ENCODE results near the gene RFX5.

Gene RFX5

DNA sequence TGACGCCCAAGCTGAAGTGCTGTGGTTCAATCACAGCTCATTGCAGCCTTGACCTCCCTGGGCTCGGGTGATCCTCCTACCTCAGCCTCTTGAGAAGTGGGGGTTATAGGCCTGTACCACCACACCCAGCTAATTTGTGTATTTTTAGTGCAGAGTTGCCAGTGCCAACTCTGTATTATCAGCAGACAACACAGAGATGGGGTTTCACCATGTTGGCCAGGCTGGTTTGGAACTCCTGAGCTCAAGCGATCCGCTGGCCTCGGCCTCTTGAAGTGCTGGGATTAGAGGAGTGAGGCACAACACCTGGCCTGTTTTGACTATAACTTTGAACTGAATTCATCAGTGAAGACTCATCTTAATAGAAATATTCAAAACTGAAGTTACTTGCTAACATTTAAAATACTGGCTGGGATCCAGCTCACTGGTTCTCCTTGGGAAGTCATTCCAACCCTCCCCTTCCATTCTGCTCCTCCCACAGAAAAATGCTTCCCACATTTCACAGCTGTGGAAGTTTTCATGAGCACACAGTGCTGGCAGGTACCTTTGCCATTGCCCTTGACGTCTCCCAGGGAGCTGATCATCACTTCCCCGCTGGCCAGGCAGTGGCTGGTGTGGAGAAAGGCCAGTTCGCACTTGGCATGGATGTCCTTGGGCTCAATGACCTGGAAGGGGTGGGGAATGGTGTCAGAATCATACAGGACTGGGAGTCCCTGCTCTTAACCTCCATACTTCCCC, 20.8 kb upstream of the RFX5 start:
- Histone ChIP-seq H3K27ac (replicated peaks; ENCODE audit: low read length) (no peak overlapping the region), H4K8ac (ENCODE audit: low read depth, low read length) (no peak overlapping the region), H3K36me3 (replicated peaks in 1 of 2; ENCODE audit: control insufficient read depth in 2 of 2, insufficient read depth in 2 of 2, low read length in 2 of 2) (peaks cover 34 to 59% of the 10 kb centered on the region in 2 donors), H3K4me3 (ENCODE audit: low read length in 2 of 2) (no peak overlapping the region), H3K79me1 (ENCODE audit: low read depth, low read length) (no peaks in the 10 kb centered on the region), H3K9ac (ENCODE audit: low read depth, low read length, poor library complexity) (no peak overlapping the region), H3K4me2 (ENCODE audit: insufficient read depth, low read length, poor library complexity, severe bottlenecking) (no peak overlapping the region), H2AK5ac (ENCODE audit: low read depth, low read length) (no peak overlapping the region), H2AFZ (ENCODE audit: low read length) (no peak overlapping the region), H3K18ac (ENCODE audit: low read length) (no peak overlapping the region), H2BK120ac (ENCODE audit: low read depth, low read length) (no peak overlapping the region), H3K14ac (ENCODE audit: low read length) (no peak overlapping the region), H2BK12ac (ENCODE audit: low read length) (no peak overlapping the region), H3K9me3 (replicated peaks in 1 of 2; ENCODE audit: control insufficient read depth in 2 of 2, insufficient read depth in 1 of 2, low read depth in 1 of 2, low read length in 2 of 2) (peaks cover 5 to 16% of the 10 kb centered on the region in 2 donors), H2BK15ac (ENCODE audit: low read length) (no peak overlapping the region), H3K27me3 (ENCODE audit: control insufficient read depth in 3 of 3, insufficient read depth in 3 of 3, low read depth in 1 of 3, low read length in 3 of 3) (no peaks in the 10 kb centered on the region), H4K91ac (ENCODE audit: low read depth, low read length, poor library complexity) (no peak overlapping the region), H3K23ac (ENCODE audit: low read depth, low read length, poor library complexity) (no peak overlapping the region), H3K4me1 (ENCODE audit: control insufficient read depth in 2 of 2, insufficient read depth in 1 of 2, low read depth in 1 of 2, low read length in 2 of 2) (peaks cover 4 to 10% of the 10 kb centered on the region in 2 donors), H2BK5ac (ENCODE audit: low read length) (no peak overlapping the region), H3K4ac (ENCODE audit: low read length) (no peak overlapping the region)
- no peak for DNase-seq (ENCODE audit: low spot score)
- WGBS, 2 donors (ENCODE audit: extremely low coverage in 2 of 2, insufficient read length in 2 of 2, insufficient replicate concordance in 1 of 2): no CpG with 5 or more reads among the region's 8 CpGs

DNA sequence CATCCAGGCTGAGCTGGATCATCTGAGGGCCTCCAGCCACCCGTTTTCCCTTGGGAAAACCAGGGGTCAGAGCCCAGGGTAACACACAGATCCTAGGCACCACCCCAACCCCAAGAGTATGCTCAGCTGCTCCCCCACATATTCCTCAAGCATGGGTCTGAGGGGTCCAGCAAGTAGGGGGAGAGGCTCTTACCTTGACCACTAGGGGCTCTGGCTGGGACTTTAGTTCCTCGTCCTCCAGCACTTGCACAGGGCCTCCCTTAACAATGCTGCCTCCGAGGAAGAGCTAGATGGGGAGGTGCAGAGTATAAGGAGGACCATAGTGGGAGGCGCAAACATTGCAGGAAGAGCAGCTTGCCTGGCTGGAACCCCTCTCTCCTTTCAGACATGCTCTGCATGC, 17.9 kb upstream of the RFX5 start:
- H4K91ac ChIP-seq (ENCODE audit: low read depth, low read length, poor library complexity): no peak overlapping the region
- no peak overlapping the region for H4K8ac ChIP-seq (ENCODE audit: low read depth, low read length)
- no peak overlapping the region for H3K9ac ChIP-seq (ENCODE audit: low read depth, low read length, poor library complexity)
- no peak overlapping the region for H2BK12ac ChIP-seq (ENCODE audit: low read length)
- no peak overlapping the region for H3K4ac ChIP-seq (ENCODE audit: low read length)
- peak overlapping the region in 1 of 2 donors; percentile 58 for H3K4me3 ChIP-seq (ENCODE audit: low read length in 2 of 2)
- WGBS, 2 donors (ENCODE audit: extremely low coverage in 2 of 2, insufficient read length in 2 of 2, insufficient replicate concordance in 1 of 2): no CpG with 5 or more reads among the region's 4 CpGs
- no peak overlapping the region for H3K23ac ChIP-seq (ENCODE audit: low read depth, low read length, poor library complexity)
- no peak overlapping the region for H3K14ac ChIP-seq (ENCODE audit: low read length)
- H3K79me1 ChIP-seq (ENCODE audit: low read depth, low read length): no peaks in the 10 kb centered on the region
- no peak overlapping the region for H2BK120ac ChIP-seq (ENCODE audit: low read depth, low read length)
- H2BK5ac ChIP-seq (ENCODE audit: low read length): no peak overlapping the region
- DNase-seq (ENCODE audit: low spot score): no peak
- H2AFZ ChIP-seq (ENCODE audit: low read length): no peak overlapping the region
- no peak overlapping the region for H2AK5ac ChIP-seq (ENCODE audit: low read depth, low read length)
- H3K18ac ChIP-seq (ENCODE audit: low read length): no peak overlapping the region
- peaks cover 37 to 59% of the 10 kb centered on the region in 2 donors for H3K36me3 ChIP-seq (replicated peaks in 1 of 2; ENCODE audit: control insufficient read depth in 2 of 2, insufficient read depth in 2 of 2, low read length in 2 of 2)
- no peak overlapping the region for H3K4me2 ChIP-seq (ENCODE audit: insufficient read depth, low read length, poor library complexity, severe bottlenecking)
- no peaks in the 10 kb centered on the region for H3K27me3 ChIP-seq (ENCODE audit: control insufficient read depth in 3 of 3, insufficient read depth in 3 of 3, low read depth in 1 of 3, low read length in 3 of 3)
- H3K4me1 ChIP-seq (ENCODE audit: control insufficient read depth in 2 of 2, insufficient read depth in 1 of 2, low read depth in 1 of 2, low read length in 2 of 2): peaks cover 0 to under 1% of the 10 kb centered on the region in 2 donors
- H2BK15ac ChIP-seq (ENCODE audit: low read length): no peak overlapping the region
- H3K9me3 ChIP-seq (replicated peaks in 1 of 2; ENCODE audit: control insufficient read depth in 2 of 2, insufficient read depth in 1 of 2, low read depth in 1 of 2, low read length in 2 of 2): peaks cover 11 to 28% of the 10 kb centered on the region in 2 donors
- H3K27ac ChIP-seq (replicated peaks; ENCODE audit: low read length): no peak overlapping the region

DNA sequence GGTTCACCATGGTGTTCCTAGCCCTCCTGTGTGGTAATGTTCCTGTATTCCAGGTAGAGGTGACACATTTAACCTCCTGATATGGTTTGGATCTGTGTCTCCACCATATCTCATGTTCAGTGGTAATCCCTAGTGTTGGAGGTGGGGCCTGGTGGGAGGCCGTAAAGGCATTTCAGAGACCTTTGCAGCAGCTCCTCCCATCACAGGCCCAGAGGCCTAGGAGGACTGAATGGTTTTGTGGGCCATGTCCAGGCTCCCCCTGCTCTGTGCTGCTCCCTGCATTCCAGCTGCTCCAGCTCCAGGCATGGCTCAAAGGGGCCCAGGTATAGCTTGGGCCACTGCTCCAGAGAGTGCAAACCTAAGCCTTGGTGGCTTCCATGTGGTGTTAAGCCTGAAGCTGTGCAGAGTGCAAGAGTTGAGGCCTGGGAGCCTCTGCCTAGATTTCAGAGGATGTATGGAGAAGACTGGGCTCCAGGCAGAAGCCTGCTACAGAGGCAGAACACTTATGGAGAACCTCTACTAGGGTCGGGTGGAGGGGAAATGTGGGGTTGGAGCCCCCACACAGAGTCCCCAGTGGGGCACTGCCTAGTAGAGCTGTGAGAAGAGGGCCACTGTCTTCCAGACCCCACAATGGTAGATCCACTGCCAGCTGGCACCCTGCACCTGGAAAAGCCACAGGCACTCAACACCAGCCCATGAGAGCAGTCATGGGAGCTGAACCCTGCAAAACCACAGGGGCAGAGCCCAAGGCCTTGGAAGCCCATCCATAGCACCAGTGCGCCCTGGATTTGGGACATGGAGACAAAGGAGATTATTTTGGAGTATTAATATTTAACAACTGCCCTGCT, 15.5 kb upstream of the RFX5 start:
- peak overlapping the region in 1 of 2 donors; percentile 55 for H3K4me3 ChIP-seq (ENCODE audit: low read length in 2 of 2)
- no peaks in the 10 kb centered on the region for H3K4me1 ChIP-seq (ENCODE audit: control insufficient read depth in 2 of 2, insufficient read depth in 1 of 2, low read depth in 1 of 2, low read length in 2 of 2)
- no peak overlapping the region for H4K8ac ChIP-seq (ENCODE audit: low read depth, low read length)
- no CpG with 5 or more reads among the region's 3 CpGs for WGBS, 2 donors (ENCODE audit: extremely low coverage in 2 of 2, insufficient read length in 2 of 2, insufficient replicate concordance in 1 of 2)
- H2BK120ac ChIP-seq (ENCODE audit: low read depth, low read length): no peak overlapping the region
- no peak overlapping the region for H3K14ac ChIP-seq (ENCODE audit: low read length)
- H3K27me3 ChIP-seq (ENCODE audit: control insufficient read depth in 3 of 3, insufficient read depth in 3 of 3, low read depth in 1 of 3, low read length in 3 of 3): no peaks in the 10 kb centered on the region
- no peak overlapping the region for H2BK15ac ChIP-seq (ENCODE audit: low read length)
- H3K36me3 ChIP-seq (replicated peaks in 1 of 2; ENCODE audit: control insufficient read depth in 2 of 2, insufficient read depth in 2 of 2, low read length in 2 of 2): peaks cover 27 to 39% of the 10 kb centered on the region in 2 donors
- no peak overlapping the region for H3K27ac ChIP-seq (replicated peaks; ENCODE audit: low read length)
- no peak overlapping the region for H2AFZ ChIP-seq (ENCODE audit: low read length)
- H3K23ac ChIP-seq (ENCODE audit: low read depth, low read length, poor library complexity): no peak overlapping the region
- H3K4me2 ChIP-seq (ENCODE audit: insufficient read depth, low read length, poor library complexity, severe bottlenecking): no peak overlapping the region
- no peaks in the 10 kb centered on the region for H3K79me1 ChIP-seq (ENCODE audit: low read depth, low read length)
- no peak overlapping the region for H2BK5ac ChIP-seq (ENCODE audit: low read length)
- no peak overlapping the region for H3K18ac ChIP-seq (ENCODE audit: low read length)
- no peak for DNase-seq (ENCODE audit: low spot score)
- no peak overlapping the region for H2BK12ac ChIP-seq (ENCODE audit: low read length)
- H3K9ac ChIP-seq (ENCODE audit: low read depth, low read length, poor library complexity): no peak overlapping the region
- H3K9me3 ChIP-seq (replicated peaks in 1 of 2; ENCODE audit: control insufficient read depth in 2 of 2, insufficient read depth in 1 of 2, low read depth in 1 of 2, low read length in 2 of 2): peaks cover 11 to 28% of the 10 kb centered on the region in 2 donors
- H2AK5ac ChIP-seq (ENCODE audit: low read depth, low read length): no peak overlapping the region
- no peak overlapping the region for H4K91ac ChIP-seq (ENCODE audit: low read depth, low read length, poor library complexity)
- H3K4ac ChIP-seq (ENCODE audit: low read length): no peak overlapping the region

DNA sequence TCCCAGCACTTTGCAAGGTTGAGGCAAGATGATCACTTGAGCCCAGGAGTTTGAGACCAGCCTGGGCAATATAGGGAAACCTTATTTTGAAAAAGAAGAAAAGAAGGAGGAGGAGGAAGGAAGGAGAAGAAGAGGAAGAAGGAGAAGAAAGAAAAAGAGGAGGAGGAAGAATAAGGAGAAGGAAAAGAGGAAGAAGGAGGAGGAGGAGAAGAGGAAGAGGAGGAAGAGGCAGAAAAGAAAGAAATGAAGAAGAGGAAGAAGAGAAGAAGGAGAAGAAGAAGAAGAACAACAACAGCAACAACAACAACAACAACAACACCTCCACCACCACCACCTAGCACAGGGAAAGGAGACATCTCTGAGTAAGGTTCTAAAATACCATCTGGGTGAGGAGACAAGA, 14.8 kb upstream of the RFX5 start:
- H3K4me2 ChIP-seq (ENCODE audit: insufficient read depth, low read length, poor library complexity, severe bottlenecking): no peak overlapping the region
- H2AFZ ChIP-seq (ENCODE audit: low read length): no peak overlapping the region
- peaks cover 11 to 28% of the 10 kb centered on the region in 2 donors for H3K9me3 ChIP-seq (replicated peaks in 1 of 2; ENCODE audit: control insufficient read depth in 2 of 2, insufficient read depth in 1 of 2, low read depth in 1 of 2, low read length in 2 of 2)
- no peaks in the 10 kb centered on the region for H3K79me1 ChIP-seq (ENCODE audit: low read depth, low read length)
- peak overlapping the region in 1 of 2 donors; percentile 55 for H3K4me3 ChIP-seq (ENCODE audit: low read length in 2 of 2)
- peaks cover 0 to 2% of the 10 kb centered on the region in 2 donors for H3K4me1 ChIP-seq (ENCODE audit: control insufficient read depth in 2 of 2, insufficient read depth in 1 of 2, low read depth in 1 of 2, low read length in 2 of 2)
- H3K27me3 ChIP-seq (ENCODE audit: control insufficient read depth in 3 of 3, insufficient read depth in 3 of 3, low read depth in 1 of 3, low read length in 3 of 3): no peaks in the 10 kb centered on the region
- H2BK120ac ChIP-seq (ENCODE audit: low read depth, low read length): no peak overlapping the region
- H3K36me3 ChIP-seq (replicated peaks in 1 of 2; ENCODE audit: control insufficient read depth in 2 of 2, insufficient read depth in 2 of 2, low read length in 2 of 2): peaks cover 25 to 36% of the 10 kb centered on the region in 2 donors
- H4K91ac ChIP-seq (ENCODE audit: low read depth, low read length, poor library complexity): no peak overlapping the region
- no peak overlapping the region for H4K8ac ChIP-seq (ENCODE audit: low read depth, low read length)
- no peak overlapping the region for H3K4ac ChIP-seq (ENCODE audit: low read length)
- H2AK5ac ChIP-seq (ENCODE audit: low read depth, low read length): no peak overlapping the region
- H3K18ac ChIP-seq (ENCODE audit: low read length): no peak overlapping the region
- no peak overlapping the region for H3K27ac ChIP-seq (replicated peaks; ENCODE audit: low read length)
- H2BK5ac ChIP-seq (ENCODE audit: low read length): no peak overlapping the region
- no peak overlapping the region for H3K23ac ChIP-seq (ENCODE audit: low read depth, low read length, poor library complexity)
- no peak for DNase-seq (ENCODE audit: low spot score)
- H2BK12ac ChIP-seq (ENCODE audit: low read length): no peak overlapping the region
- no peak overlapping the region for H3K14ac ChIP-seq (ENCODE audit: low read length)
- H2BK15ac ChIP-seq (ENCODE audit: low read length): no peak overlapping the region
- no peak overlapping the region for H3K9ac ChIP-seq (ENCODE audit: low read depth, low read length, poor library complexity)

All from neuronal stem cell (in vitro differentiated cells).